ENCODE measurements around the gene TRIM74. TPM values are rescaled to one million over a fixed set of nuclear protein-coding genes. Genes with fewer than 3 reads are reported as not detected.
"Not testable (repeated sequence)": the region's sequence is repeated elsewhere in the genome, so short reads cannot be mapped to it uniquely, and the experiment has no call there.

TRIM74 gene
- total and polyA plus RNA-seq, 9 of the 15 experiments (the other 6 are each of a cell fraction or from before 2014, with no cell fraction given): not detected

DNA sequence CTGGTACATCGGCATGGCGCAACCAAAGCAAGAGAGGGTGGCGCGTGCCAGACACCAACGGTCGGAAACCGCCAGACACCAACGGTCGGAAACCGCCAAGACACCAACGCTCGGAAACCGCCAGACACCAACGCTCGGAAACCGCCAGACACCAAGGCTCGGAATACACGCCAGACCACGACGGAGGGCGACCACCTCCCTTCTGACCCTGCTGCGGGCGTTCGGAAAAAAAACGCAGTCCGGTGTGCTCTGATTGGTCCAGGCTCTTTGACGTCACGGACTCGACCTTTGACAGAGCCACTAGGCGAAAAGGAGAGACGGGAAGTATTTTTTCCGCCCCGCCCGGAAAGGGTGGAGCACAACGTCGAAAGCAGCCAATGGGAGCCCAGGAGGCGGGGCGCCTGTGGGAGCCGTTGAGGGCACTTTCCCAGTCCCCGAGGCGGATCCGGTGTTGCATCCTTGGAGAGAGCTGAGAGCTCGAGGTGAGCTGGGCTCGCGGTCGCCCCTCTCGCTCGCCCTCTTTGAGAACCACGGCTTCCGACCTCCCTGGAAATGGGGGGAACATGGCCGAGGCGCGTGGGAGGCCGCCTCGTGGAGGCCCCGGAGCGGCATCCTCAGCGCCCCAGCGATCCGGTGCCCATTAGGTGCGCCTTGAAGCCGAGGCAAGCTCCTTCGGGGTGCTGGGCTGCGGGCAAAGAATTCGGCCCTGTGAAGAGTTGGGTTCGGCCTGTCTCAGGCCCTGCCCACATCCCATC, 36.6 kb upstream of the TRIM74 start:
- ATAC-seq (peak; percentile 94), DNase-seq (ENCODE audit: extremely low read depth in 1 of 4, low spot score in 3 of 4) (peak in 1 of 4 experiments; percentile 85)
- H3K9me1 ChIP-seq (ENCODE audit: control insufficient read depth, insufficient read depth, low read length); FAIRE-seq; CTCF ChIA-PET (ENCODE audit: low intra/inter-chr PET ratio); H3K4me1 ChIP-seq (replicated peaks in 1 of 2; ENCODE audit: control insufficient read depth in 2 of 2, insufficient read depth in 2 of 2, low read length in 2 of 2); H3K36me3 ChIP-seq (ENCODE audit: control insufficient read depth, insufficient read depth, low read length); H4K20me1 ChIP-seq (replicated peaks; ENCODE audit: control insufficient read depth, insufficient read depth, low read length); POLR2A ChIA-PET; H3K9me3 ChIP-seq (replicated peaks; ENCODE audit: control insufficient read depth, insufficient read depth, low read depth, low read length); intact Hi-C loops (cut with micrococcal nuclease); H3K79me2 ChIP-seq (ENCODE audit: control insufficient read depth, insufficient read depth, low read length); BruUV-seq (replicated peaks); H3K27me3 ChIP-seq (ENCODE audit: control insufficient read depth in 2 of 2, insufficient read depth in 2 of 2, low read length in 2 of 2); TF ChIP-seq TOE1 (CRISPR knock-in tag; IDR thresholded peaks at IDR 0.05; ENCODE audit: borderline replicate concordance, low read depth): not testable (repeated sequence)
- peak overlapping the region; percentile 88 for H2AFZ ChIP-seq (ENCODE audit: low read depth, low read length)
- in situ Hi-C loops (cut with MboI): loop anchor here (25.0 kb wide), 1 partner anchor 1881 kb away; no protein-coding TSS in a partner anchor
- H3K9ac ChIP-seq (ENCODE audit: insufficient read depth in 1 of 2, low read depth in 2 of 2, low read length in 2 of 2): peak overlapping the region; percentile 62 to 90
- peak overlapping the region; percentile 65; the same call in 1 of the 2 replicates for H3K4me2 ChIP-seq (ENCODE audit: insufficient read depth, low read length)
- 1% methylated on average over 45 of the region's 66 CpGs for WGBS (ENCODE audit: insufficient coverage, low coverage, missing lambda C conversion rate)
- peak overlapping the region; percentile 53 for H3K4me3 ChIP-seq
- peak overlapping the region; percentile 82 for H3K27ac ChIP-seq (ENCODE audit: extremely low read depth, low read depth, low read length)
- peak; percentile 80 for TF ChIP-seq ZNF384 (IDR thresholded peaks at IDR 0.05; ENCODE audit: low read depth, low read length)
- TF ChIP-seq THRB (CRISPR knock-in tag; conservative IDR thresholded peaks at IDR 0.05): 0 out of 2 replicates have a peak, but pooled peaks have one; percentile 52
- 0 out of 2 replicates have a peak, but pooled peaks have one; percentile 48 for TF ChIP-seq CBX1 (IDR thresholded peaks at IDR 0.05; ENCODE audit: low read depth)
- TF ChIP-seq MAZ (CRISPR knock-in tag; conservative IDR thresholded peaks at IDR 0.05 in 1 of 2, IDR thresholded peaks at IDR 0.05 in 1 of 2): peak; percentile 44 to 56; a peak in 2 of 4 replicates
- peak; percentile 98 for TF ChIP-seq POLR2A (conservative IDR thresholded peaks at IDR 0.05)
- TF ChIP-seq, protein P1, sequence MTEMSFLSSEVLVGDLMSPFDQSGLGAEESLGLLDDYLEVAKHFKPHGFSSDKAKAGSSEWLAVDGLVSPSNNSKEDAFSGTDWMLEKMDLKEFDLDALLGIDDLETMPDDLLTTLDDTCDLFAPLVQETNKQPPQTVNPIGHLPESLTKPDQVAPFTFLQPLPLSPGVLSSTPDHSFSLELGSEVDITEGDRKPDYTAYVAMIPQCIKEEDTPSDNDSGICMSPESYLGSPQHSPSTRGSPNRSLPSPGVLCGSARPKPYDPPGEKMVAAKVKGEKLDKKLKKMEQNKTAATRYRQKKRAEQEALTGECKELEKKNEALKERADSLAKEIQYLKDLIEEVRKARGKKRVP (CRISPR knock-in tag; IDR thresholded peaks at IDR 0.05): 0 out of 2 replicates have a peak, but pooled peaks have one; percentile 18
- TF ChIP-seq BRD9 (IDR thresholded peaks at IDR 0.05; ENCODE audit: low read depth, partially characterized antibody): peak; percentile 48
- peak; percentile 28; the same call in 1 of the 2 replicates for TF ChIP-seq TOE1 (IDR thresholded peaks at IDR 0.05; ENCODE audit: borderline replicate concordance)
- TF ChIP-seq HNRNPLL (IDR thresholded peaks at IDR 0.05; ENCODE audit: low read depth, low read length, poor library complexity, severe bottlenecking): peak; percentile 33
- TF ChIP-seq, protein P2, sequence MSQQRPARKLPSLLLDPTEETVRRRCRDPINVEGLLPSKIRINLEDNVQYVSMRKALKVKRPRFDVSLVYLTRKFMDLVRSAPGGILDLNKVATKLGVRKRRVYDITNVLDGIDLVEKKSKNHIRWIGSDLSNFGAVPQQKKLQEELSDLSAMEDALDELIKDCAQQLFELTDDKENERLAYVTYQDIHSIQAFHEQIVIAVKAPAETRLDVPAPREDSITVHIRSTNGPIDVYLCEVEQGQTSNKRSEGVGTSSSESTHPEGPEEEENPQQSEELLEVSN (IDR thresholded peaks at IDR 0.05; ENCODE audit: borderline replicate concordance in 1 of 2, extremely low read depth in 1 of 2, insufficient read depth in 1 of 2, insufficient read length in 1 of 2, low read depth in 1 of 2, low read length in 1 of 2, poor library complexity in 1 of 2, severe bottlenecking in 1 of 2): peak in 1 of 2 experiments; percentile 45
- TF ChIP-seq, protein P3, sequence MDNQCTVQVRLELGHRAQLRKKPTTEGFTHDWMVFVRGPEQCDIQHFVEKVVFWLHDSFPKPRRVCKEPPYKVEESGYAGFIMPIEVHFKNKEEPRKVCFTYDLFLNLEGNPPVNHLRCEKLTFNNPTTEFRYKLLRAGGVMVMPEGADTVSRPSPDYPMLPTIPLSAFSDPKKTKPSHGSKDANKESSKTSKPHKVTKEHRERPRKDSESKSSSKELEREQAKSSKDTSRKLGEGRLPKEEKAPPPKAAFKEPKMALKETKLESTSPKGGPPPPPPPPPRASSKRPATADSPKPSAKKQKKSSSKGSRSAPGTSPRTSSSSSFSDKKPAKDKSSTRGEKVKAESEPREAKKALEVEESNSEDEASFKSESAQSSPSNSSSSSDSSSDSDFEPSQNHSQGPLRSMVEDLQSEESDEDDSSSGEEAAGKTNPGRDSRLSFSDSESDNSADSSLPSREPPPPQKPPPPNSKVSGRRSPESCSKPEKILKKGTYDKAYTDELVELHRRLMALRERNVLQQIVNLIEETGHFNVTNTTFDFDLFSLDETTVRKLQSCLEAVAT (IDR thresholded peaks at IDR 0.05): peak in 1 of 2 experiments; percentile 13; a peak in 1 of 4 replicates
- TF ChIP-seq RAD51 (IDR thresholded peaks at IDR 0.05; ENCODE audit: borderline replicate concordance, low read depth): 0 out of 2 replicates have a peak, but pooled peaks have one; percentile 6
- TF ChIP-seq POLR2G (IDR thresholded peaks at IDR 0.05; ENCODE audit: low read depth, low read length): peak; percentile 77
- peak; percentile 65 for TF ChIP-seq TAF9B (IDR thresholded peaks at IDR 0.05; ENCODE audit: partially characterized antibody)
- TF ChIP-seq POLR2B (IDR thresholded peaks at IDR 0.05; ENCODE audit: low read depth, partially characterized antibody): peak; percentile 96

Measured in K562 (cell line).